22Rv1 (cell line): Measurements from ENCODE around the gene A3GALT2.

Experiments
- ZFX ChIP-seq: fragments of 450-650 bp; IDR thresholded peaks from 2 replicates; pipeline ENCODE4 v1.6.1; 2017; ENCODE audit warnings: antibody characterized with exemption, borderline replicate concordance
- TF ChIP-seq, protein P1 (sequence below): fragments of 450-650 bp; IDR thresholded peaks from 2 replicates; pipeline ENCODE4 v1.5.1; 2017; ENCODE audit warnings: mild to moderate bottlenecking

DNA sequence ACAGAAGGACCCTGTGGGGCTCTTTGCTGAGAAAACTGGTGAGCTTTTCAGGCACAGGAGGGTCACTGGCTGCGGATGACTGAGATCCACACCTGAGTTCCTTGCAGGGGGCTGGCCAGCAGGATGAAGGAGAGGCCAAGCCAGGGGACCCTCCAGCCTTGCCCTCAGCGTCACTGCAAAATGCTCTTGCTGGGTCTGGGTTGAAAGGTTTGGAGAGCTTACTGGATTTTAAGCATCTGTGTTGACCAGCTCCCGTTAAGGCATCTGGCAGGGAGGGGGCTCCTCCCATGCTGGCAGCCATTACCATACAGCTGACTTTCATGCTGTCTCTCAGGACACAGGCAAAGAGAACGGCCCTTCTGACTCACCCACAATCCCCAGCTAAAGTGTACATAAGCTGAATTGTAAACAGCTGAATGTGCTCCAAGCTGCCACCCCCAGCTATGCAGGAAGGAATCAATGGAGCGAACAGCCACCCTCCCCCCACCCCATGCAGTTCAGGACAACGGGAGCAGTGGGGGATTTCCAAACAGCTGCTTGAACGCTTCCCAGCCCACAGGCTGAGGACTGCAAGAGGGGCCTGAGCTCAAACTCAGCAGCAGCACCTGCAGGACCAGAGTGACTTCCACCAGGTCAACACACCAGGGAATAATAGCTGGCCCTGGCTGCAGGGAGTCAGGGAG lies 21.3 kb upstream of the A3GALT2 start:
- TF ChIP-seq, protein P1, sequence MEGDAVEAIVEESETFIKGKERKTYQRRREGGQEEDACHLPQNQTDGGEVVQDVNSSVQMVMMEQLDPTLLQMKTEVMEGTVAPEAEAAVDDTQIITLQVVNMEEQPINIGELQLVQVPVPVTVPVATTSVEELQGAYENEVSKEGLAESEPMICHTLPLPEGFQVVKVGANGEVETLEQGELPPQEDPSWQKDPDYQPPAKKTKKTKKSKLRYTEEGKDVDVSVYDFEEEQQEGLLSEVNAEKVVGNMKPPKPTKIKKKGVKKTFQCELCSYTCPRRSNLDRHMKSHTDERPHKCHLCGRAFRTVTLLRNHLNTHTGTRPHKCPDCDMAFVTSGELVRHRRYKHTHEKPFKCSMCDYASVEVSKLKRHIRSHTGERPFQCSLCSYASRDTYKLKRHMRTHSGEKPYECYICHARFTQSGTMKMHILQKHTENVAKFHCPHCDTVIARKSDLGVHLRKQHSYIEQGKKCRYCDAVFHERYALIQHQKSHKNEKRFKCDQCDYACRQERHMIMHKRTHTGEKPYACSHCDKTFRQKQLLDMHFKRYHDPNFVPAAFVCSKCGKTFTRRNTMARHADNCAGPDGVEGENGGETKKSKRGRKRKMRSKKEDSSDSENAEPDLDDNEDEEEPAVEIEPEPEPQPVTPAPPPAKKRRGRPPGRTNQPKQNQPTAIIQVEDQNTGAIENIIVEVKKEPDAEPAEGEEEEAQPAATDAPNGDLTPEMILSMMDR: no peak
- TF ChIP-seq ZFX: no peak
